GM12892 (cell line): Measurements from ENCODE around the gene TUBGCP3.

Source experiments
- POLR2A ChIP-seq: IDR thresholded peaks from 2 replicates; pipeline ENCODE4 v1.6.1; 2011; ENCODE audit warnings: low read depth, low read length, control low read depth
- TAF1 ChIP-seq: IDR thresholded peaks from 2 replicates; pipeline ENCODE4 v1.6.1; 2011; ENCODE audit warnings: low read depth, mild to moderate bottlenecking, control low read depth, low read length, borderline replicate concordance

DNA sequence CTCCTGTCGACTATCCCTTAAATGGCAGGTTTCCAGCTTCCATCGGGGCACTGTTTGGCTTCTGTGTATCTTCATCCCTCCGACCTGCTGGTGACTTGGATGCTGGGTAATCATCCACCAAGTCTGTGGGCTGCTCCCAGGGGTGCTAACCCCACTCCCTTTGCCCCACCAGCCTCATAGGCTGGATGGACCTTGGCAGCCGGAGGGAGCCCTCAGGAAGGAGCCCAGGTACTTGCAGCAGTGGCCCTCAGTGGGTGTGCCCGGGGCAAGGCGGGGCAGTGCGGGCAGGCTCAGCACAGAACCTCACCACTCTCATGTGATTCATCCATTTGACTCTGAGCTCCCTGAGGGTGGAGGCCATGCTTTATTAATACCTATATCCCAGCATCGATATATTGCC is 27.4 kb upstream of the TUBGCP3 start:
- TF ChIP-seq TAF1, result no peak
- no peak for TF ChIP-seq POLR2A
